K562 (cell line): ENCODE measurements around the gene GNPAT. TPM values are rescaled to one million over a fixed set of nuclear protein-coding genes. Genes with fewer than 3 reads are reported as not detected.
A peak's percentile ranks its signal among the peaks of the same experiment; 100 is the strongest.

Experiments used
- GABPA ChIP-seq: fragments of 200-800 bp; sonication (Bioruptor generic); conservative IDR thresholded peaks from 2 replicates; pipeline ENCODE4 v1.6.1; 2016; ENCODE audit warnings: low read depth, missing genetic modification characterization, missing compliant biosample characterization
- GABPB1 ChIP-seq: sonication (generic); formaldehyde crosslinking; IDR thresholded peaks from 2 replicates; pipeline ENCODE4 v1.8.0; 2022; ENCODE audit warnings: mild to moderate bottlenecking, missing genetic modification reagents
- NR4A1 ChIP-seq, 2 experiments: fragments of 250-450 bp in 1 of 2; fragments of 450-650 bp in 1 of 2; sonication (Bioruptor Pico) in 1 of 2; IDR thresholded peaks; 2 replicates each; pipeline versions ENCODE4 v1.4.0 to v1.6.1; 2016 to 2020; ENCODE audit warnings: mild to moderate bottlenecking in 2 of 2, missing compliant biosample characterization in 1 of 2, missing genetic modification characterization in 1 of 2, moderate library complexity in 1 of 2
- PHF20 ChIP-seq: fragments of 450-650 bp; IDR thresholded peaks from 2 replicates; pipeline ENCODE4 v1.6.1; 2018; ENCODE audit not compliant: partially characterized antibody
- RB1 ChIP-seq: fragments of 450-650 bp; IDR thresholded peaks from 2 replicates; pipeline ENCODE4 v1.6.1; 2017; ENCODE audit warnings: low read depth, mild to moderate bottlenecking
- XRCC5 ChIP-seq: fragments of 200-400 bp; formaldehyde crosslinking; IDR thresholded peaks from 2 replicates; pipeline ENCODE4 v1.6.1; 2017; ENCODE audit warnings: low read depth, mild to moderate bottlenecking, low read length
- ZFP36 ChIP-seq: fragments of 150-350 bp; IDR thresholded peaks from 2 replicates; pipeline ENCODE4 v1.6.1; 2018; ENCODE audit warnings: low read length, low read depth; ENCODE audit not compliant: partially characterized antibody
- polyA plus RNA-seq, 8 experiments: library from polyadenylated mRNA; depleted of rRNA in 4 of 8; stranded (reverse) in 5 of 8; unstranded in 3 of 8; fragments of >200 nt; fragmentation: Nextera tagmentation in 2 of 8; fragmentation: Illumina TruSeq in 1 of 8; extraction: Ambion mirVana in 2 of 8; extraction: Trizol in 1 of 8; gene quantifications; 2 replicates each; pipeline versions ENCODE4 v1.2.1 to v1.2.3, GENCODE V29; 2011 to 2014; ENCODE audit warnings: inconsistent platforms in 1 of 8, missing spikeins in 1 of 8
- total RNA-seq, 7 experiments: library from RNA; depleted of rRNA in 6 of 7; stranded (reverse); fragments of >200 nt in 6 of 7; fragmentation: Illumina TruSeq in 2 of 7; extraction: Trizol in 2 of 7; gene quantifications; 2 replicates each; pipeline versions ENCODE4 v1.2.1 to v1.2.3, GENCODE V29; 2011 to 2021; ENCODE audit warnings: low replicate concordance in 1 of 7
- TF ChIP-seq, protein P1 (sequence below): fragments of 450-650 bp; IDR thresholded peaks from 2 replicates; pipeline ENCODE4 v1.6.1; 2018; ENCODE audit warnings: mild to moderate bottlenecking, low read depth; ENCODE audit not compliant: partially characterized antibody
- TF ChIP-seq, protein P2 (sequence below): fragments of 450-650 bp; formaldehyde crosslinking; IDR thresholded peaks from 2 replicates; pipeline ENCODE4 v1.4.0; 2020; ENCODE audit warnings: mild to moderate bottlenecking, moderate library complexity
- TF ChIP-seq, protein P3 (sequence below), 2 experiments: fragments of 450-650 bp in 1 of 2; sonication (generic) in 1 of 2; formaldehyde crosslinking in 1 of 2; IDR thresholded peaks; 2 replicates each; pipeline versions ENCODE4 v1.7.1 to v1.9.0; 2016 to 2022; ENCODE audit warnings: inconsistent platforms in 1 of 2, mild to moderate bottlenecking in 1 of 2, missing genetic modification reagents in 1 of 2
- TF ChIP-seq, protein P4 (sequence below): conservative IDR thresholded peaks from 2 replicates; pipeline ENCODE4 v1.6.1; 2011; ENCODE audit warnings: low read depth, mild to moderate bottlenecking, low read length; ENCODE audit not compliant: control insufficient read depth

The GNPAT gene
- total and polyA plus RNA-seq, 9 of the 15 experiments (the other 6 are each of a cell fraction or from before 2014, with no cell fraction given): 32.1 to 68.8 (median 50.7) TPM

DNA sequence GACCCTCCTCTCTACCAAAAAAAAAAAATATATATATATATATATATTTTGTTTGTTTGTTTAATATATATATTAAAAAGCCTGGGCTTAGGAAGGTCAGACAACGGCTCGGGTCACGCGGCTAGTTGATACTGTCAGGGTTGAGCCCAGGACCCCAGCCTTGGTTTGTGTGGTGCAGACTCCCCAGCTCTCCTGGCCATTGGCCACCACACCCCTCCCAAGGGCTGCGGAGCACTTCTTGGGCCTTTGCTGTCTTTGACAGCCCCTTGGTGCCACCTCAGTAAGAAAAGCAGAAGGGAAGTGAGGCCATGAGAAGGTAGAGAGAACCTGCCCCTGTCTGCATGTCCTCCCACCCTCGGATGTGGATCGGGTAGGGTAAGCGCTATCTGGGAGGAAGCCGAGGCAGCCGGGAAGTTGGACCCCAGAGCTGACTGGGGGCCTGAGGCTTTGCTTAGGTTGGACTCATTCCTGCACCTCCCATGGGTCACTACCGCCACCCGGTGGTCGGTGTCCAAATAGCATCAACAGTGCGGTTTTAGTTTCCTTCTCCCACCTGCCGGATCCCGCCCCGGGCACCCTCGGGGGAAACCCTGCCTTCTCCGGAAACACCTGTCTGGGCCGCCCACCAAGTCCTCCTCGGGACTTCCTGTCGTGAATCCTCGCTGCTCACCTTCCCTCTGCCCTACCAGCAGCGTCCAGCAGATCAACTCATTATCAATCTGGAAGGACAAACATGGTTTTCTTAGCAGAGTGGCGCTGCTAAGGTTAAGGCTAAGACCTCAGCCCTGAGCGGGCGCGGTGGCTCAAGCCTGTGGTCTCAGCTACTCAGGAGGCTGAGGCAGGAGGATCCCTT is 29.8 kb upstream of the GNPAT start (continued):
- TF ChIP-seq, protein P1, sequence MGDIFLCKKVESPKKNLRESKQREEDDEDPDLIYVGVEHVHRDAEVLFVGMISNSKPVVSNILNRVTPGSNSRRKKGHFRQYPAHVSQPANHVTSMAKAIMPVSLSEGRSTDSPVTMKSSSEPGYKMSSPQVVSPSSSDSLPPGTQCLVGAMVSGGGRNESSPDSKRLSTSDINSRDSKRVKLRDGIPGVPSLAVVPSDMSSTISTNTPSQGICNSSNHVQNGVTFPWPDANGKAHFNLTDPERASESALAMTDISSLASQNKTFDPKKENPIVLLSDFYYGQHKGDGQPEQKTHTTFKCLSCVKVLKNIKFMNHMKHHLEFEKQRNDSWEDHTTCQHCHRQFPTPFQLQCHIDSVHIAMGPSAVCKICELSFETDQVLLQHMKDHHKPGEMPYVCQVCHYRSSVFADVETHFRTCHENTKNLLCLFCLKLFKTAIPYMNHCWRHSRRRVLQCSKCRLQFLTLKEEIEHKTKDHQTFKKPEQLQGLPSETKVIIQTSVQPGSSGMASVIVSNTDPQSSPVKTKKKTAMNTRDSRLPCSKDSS: no peak
- TF ChIP-seq GABPB1 (CRISPR knock-in tag) (peak; percentile 57; the same call in 1 of the 2 replicates), XRCC5 (0 out of 2 replicates have a peak, but pooled peaks have one; percentile 38), GABPA (tag) (peak; percentile 62), NR4A1 (CRISPR knock-in tag; IDR thresholded peaks at IDR 0.05) (no peak), NR4A1 (tag; IDR thresholded peaks at IDR 0.05) (no peak; the same call in 1 of the 2 replicates), RB1 (peak; percentile 65; the same call in 1 of the 2 replicates), ZFP36 (peak; percentile 5), PHF20 (peak; percentile 36)
- TF ChIP-seq, protein P2, sequence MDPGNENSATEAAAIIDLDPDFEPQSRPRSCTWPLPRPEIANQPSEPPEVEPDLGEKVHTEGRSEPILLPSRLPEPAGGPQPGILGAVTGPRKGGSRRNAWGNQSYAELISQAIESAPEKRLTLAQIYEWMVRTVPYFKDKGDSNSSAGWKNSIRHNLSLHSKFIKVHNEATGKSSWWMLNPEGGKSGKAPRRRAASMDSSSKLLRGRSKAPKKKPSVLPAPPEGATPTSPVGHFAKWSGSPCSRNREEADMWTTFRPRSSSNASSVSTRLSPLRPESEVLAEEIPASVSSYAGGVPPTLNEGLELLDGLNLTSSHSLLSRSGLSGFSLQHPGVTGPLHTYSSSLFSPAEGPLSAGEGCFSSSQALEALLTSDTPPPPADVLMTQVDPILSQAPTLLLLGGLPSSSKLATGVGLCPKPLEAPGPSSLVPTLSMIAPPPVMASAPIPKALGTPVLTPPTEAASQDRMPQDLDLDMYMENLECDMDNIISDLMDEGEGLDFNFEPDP (CRISPR knock-in tag): no peak
- TF ChIP-seq, protein P3, sequence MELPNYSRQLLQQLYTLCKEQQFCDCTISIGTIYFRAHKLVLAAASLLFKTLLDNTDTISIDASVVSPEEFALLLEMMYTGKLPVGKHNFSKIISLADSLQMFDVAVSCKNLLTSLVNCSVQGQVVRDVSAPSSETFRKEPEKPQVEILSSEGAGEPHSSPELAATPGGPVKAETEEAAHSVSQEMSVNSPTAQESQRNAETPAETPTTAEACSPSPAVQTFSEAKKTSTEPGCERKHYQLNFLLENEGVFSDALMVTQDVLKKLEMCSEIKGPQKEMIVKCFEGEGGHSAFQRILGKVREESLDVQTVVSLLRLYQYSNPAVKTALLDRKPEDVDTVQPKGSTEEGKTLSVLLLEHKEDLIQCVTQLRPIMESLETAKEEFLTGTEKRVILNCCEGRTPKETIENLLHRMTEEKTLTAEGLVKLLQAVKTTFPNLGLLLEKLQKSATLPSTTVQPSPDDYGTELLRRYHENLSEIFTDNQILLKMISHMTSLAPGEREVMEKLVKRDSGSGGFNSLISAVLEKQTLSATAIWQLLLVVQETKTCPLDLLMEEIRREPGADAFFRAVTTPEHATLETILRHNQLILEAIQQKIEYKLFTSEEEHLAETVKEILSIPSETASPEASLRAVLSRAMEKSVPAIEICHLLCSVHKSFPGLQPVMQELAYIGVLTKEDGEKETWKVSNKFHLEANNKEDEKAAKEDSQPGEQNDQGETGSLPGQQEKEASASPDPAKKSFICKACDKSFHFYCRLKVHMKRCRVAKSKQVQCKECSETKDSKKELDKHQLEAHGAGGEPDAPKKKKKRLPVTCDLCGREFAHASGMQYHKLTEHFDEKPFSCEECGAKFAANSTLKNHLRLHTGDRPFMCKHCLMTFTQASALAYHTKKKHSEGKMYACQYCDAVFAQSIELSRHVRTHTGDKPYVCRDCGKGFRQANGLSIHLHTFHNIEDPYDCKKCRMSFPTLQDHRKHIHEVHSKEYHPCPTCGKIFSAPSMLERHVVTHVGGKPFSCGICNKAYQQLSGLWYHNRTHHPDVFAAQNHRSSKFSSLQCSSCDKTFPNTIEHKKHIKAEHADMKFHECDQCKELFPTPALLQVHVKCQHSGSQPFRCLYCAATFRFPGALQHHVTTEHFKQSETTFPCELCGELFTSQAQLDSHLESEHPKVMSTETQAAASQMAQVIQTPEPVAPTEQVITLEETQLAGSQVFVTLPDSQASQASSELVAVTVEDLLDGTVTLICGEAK (IDR thresholded peaks at IDR 0.05): peak; percentile 74
- TF ChIP-seq, protein P3 (CRISPR knock-in tag; IDR thresholded peaks at IDR 0.05): no peak
- TF ChIP-seq, protein P4, sequence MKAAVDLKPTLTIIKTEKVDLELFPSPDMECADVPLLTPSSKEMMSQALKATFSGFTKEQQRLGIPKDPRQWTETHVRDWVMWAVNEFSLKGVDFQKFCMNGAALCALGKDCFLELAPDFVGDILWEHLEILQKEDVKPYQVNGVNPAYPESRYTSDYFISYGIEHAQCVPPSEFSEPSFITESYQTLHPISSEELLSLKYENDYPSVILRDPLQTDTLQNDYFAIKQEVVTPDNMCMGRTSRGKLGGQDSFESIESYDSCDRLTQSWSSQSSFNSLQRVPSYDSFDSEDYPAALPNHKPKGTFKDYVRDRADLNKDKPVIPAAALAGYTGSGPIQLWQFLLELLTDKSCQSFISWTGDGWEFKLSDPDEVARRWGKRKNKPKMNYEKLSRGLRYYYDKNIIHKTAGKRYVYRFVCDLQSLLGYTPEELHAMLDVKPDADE: 0 out of 2 replicates have a peak, but pooled peaks have one; percentile 4
